ENCODE measurements around the gene MYO6. TPM values are rescaled to one million over a fixed set of nuclear protein-coding genes. Genes with fewer than 3 reads are reported as not detected.

The MYO6 gene
- polyA plus RNA-seq, 6 donors from 2014 or later = 0.05 to 0.16 (median 0.08) TPM; not detected in 3

DNA sequence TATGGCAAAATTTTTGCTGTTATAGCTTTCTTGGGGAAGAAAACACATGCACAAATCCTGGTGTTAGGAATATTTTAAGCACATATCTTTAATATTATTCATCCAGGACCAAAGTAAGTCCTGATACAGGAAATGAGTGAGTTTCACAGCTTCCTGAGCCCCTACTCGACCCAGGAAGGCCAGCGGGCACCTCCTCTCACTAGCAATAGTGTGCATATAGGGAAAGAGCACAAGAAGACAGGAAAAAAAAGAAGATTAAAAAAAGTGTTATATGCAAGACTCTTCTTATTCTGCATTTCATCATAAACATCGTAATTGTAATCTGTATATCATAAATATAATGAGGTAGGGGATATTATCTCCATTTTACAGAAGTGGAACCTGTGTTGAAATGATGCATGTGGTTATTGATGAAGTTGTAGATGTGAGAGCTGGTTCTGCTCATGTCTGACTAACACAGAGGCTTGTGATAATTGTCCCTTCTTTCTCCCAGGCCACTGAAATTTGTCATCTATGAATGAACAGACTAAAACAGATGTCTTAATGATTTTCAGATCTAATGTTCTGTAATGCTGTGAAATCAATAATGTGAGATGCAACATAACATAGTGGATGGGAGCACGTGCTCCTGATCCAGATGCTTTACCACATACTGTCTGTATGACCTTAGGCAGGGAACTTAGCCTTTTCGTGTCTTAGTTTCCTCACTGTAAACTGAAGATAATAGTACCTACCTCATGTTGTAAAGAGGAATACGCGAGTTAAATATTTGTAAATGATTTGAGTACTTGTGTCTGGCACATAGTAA lies 101.2 kb downstream of the MYO6 start:
- Mint-ChIP-seq H3K27me3 (peaks cover 0 to 29% (median 12%) of the 10 kb centered on the region in 3 donors), H3K9me3 (no peaks in the 10 kb centered on the region), H3K4me1 (no peaks in the 10 kb centered on the region), H3K27ac (no peak overlapping the region), H3K4me3 (no peak overlapping the region), H3K36me3 (no peaks in the 10 kb centered on the region)
- DNase-seq (no peak), ATAC-seq (ENCODE audit: low read depth in 2 of 2) (no peak)

DNA sequence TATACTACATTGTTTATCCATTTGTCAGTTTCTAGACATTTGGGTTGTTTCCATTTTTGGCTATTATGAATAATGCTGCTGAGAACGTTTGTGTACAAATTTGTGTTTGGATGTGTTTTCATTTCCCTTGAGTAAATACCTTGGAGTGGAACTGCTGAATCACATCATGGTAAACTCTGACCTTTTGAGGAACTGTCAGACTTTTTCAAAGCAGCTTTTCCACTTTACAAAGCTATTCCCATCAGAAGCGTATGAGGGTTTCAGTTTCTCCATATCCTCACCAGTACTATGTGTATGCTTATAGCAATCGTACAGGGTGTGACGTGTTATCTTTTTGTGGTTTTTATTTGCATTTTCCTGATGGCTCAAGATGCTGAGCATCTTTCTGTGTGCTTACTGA lies 103.7 kb downstream of the MYO6 start:
- Mint-ChIP-seq H3K27me3 (peaks cover 0 to 33% (median 8%) of the 10 kb centered on the region in 3 donors), H3K27ac (no peak overlapping the region), H3K9me3 (no peaks in the 10 kb centered on the region), H3K4me3 (no peak overlapping the region), H3K36me3 (no peaks in the 10 kb centered on the region), H3K4me1 (no peaks in the 10 kb centered on the region)
- DNase-seq = no peak
- ATAC-seq (ENCODE audit: low read depth in 2 of 2) = no peak

DNA sequence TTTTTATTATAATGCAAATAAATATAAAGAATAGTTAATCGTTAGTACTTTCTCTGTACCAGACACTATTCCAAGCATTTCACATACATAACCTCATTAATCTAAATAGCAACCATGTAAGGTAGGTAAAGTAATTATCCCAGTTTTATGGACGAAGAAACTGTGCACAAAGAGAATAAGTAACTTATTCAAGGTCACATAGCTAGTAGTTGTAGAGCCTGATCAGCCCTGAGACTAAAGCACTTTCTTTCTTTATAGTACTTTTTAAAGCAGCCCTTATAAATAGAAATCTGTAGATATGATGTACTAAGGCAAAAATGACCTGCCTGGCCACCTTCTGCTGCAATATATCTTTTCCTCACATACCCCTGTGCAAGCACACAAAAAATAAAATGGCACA lies 104.8 kb downstream of the MYO6 start:
- H3K36me3 Mint-ChIP-seq = no peaks in the 10 kb centered on the region
- H3K27me3 Mint-ChIP-seq = peaks cover 0 to 33% (median 8%) of the 10 kb centered on the region in 3 donors
- no peak for ATAC-seq (ENCODE audit: low read depth in 2 of 2)
- H3K4me1 Mint-ChIP-seq = no peaks in the 10 kb centered on the region
- H3K4me3 Mint-ChIP-seq = no peak overlapping the region
- H3K9me3 Mint-ChIP-seq = no peaks in the 10 kb centered on the region
- DNase-seq = no peak
- no peak overlapping the region for H3K27ac Mint-ChIP-seq

DNA sequence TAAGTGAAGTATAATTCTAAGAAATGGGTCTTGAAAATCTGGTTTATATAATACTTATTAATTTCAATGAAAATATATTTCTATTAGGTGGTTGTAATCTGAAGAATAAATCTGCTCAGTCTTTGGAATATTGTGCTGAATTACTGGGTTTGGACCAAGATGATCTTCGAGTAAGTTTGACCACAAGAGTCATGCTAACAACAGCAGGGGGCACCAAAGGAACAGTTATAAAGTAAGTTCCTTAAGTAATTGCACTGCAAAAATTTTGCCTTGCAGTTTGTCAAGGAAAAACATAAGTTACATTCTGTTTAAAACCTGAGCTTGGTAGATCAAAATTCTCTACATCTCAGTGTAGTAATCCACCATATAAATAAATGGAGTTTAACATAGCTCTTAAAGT lies 106.0 kb downstream of the MYO6 start:
- Mint-ChIP-seq H3K27ac (no peak overlapping the region), H3K4me1 (no peaks in the 10 kb centered on the region), H3K9me3 (no peaks in the 10 kb centered on the region), H3K27me3 (peaks cover 0 to 28% (median 10%) of the 10 kb centered on the region in 3 donors), H3K4me3 (no peak overlapping the region), H3K36me3 (no peaks in the 10 kb centered on the region)
- DNase-seq = no peak
- ATAC-seq (ENCODE audit: low read depth in 2 of 2) = no peak

DNA sequence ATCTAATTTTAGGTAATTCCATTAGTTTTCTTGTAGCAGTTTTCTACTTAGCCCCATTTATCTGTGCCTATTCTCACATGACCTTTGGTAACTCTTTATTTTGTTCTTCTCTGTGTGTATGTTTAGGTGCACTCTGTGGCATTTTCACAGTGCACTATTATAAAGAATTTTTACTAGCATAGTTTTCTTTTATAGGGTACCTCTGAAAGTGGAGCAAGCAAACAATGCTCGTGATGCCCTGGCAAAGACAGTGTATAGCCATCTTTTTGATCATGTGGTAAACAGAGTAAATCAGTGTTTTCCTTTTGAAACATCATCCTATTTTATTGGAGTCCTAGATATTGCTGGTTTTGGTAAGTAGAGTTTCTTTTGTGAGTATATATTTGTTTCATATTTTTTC lies 107.9 kb downstream of the MYO6 start:
- no peak overlapping the region for H3K27ac Mint-ChIP-seq
- no peak overlapping the region for H3K4me3 Mint-ChIP-seq
- no peaks in the 10 kb centered on the region for H3K36me3 Mint-ChIP-seq
- H3K9me3 Mint-ChIP-seq = no peaks in the 10 kb centered on the region
- no peaks in the 10 kb centered on the region for H3K4me1 Mint-ChIP-seq
- peaks cover 0 to 38% (median 6%) of the 10 kb centered on the region in 3 donors for H3K27me3 Mint-ChIP-seq
- no peak for ATAC-seq (ENCODE audit: low read depth in 2 of 2)
- DNase-seq = no peak

DNA sequence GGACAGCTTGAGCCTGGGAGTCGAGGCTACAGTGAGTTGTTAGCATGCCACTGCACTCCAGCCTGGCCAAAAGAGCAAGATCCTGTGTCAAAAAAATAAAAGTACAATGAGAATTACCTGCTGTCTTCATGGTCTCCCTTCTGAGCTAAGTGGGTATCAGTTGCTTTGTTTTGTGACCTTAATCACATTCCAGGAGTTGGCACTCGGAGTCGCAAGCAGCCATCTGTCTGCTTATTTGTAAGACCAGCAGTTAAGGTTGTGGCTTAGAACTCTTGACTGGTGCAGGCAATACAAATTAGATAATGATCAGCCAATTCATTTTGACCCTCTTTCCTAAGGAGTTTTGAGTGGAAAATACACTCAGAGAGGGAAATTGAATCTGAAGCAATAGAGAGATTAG lies 114.0 kb downstream of the MYO6 start:
- Mint-ChIP-seq H3K9me3 (no peaks in the 10 kb centered on the region), H3K27me3 (peaks cover 0 to 22% (median 17%) of the 10 kb centered on the region in 3 donors), H3K27ac (no peak overlapping the region), H3K4me3 (no peak overlapping the region), H3K4me1 (no peaks in the 10 kb centered on the region), H3K36me3 (no peaks in the 10 kb centered on the region)
- ATAC-seq (ENCODE audit: low read depth in 2 of 2) = no peak
- DNase-seq = no peak

DNA sequence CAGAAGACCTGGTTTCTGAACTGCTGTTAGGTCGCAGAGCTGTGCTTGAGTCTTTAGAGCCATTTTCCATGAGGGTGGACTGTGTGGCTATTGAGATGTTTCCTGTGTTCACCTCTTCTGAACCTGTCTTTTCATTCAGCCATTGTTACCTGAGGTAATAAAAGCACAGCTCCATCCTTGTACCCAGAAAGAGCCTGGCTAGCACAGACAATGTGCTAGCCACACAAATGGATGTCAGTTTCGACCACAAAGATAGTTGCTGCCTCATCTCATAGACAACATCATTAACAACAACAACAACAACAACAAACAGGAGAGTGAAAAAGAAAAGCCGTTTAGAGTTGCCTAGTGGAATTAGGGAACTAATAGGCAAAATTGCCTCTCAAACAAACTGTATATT lies 114.7 kb downstream of the MYO6 start:
- Mint-ChIP-seq H3K27me3 (peaks cover 0 to 22% (median 17%) of the 10 kb centered on the region in 3 donors), H3K36me3 (no peaks in the 10 kb centered on the region), H3K4me3 (no peak overlapping the region), H3K4me1 (no peaks in the 10 kb centered on the region), H3K27ac (no peak overlapping the region), H3K9me3 (no peaks in the 10 kb centered on the region)
- DNase-seq (no peak), ATAC-seq (ENCODE audit: low read depth in 2 of 2) (no peak)

DNA sequence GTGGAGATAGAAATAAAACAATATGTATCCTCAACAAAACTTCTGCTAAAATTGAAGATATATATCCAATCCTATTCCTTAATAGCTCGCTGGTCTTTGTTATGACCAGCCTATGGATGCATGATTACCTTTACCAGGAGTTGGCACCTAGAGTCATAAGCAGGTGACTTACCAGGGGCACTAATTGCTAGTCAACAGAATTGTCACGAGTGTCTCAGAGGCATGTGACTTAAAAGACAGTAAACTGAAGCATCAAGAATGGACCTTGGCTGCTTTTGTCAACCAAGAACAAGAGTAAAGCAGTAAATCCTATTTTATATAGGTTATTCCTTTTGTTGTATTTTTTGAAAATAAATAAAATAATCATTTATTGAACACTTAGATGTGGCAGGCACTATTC lies 115.4 kb downstream of the MYO6 start:
- H3K27ac Mint-ChIP-seq = no peak overlapping the region
- ATAC-seq (ENCODE audit: low read depth in 2 of 2) = no peak

DNA sequence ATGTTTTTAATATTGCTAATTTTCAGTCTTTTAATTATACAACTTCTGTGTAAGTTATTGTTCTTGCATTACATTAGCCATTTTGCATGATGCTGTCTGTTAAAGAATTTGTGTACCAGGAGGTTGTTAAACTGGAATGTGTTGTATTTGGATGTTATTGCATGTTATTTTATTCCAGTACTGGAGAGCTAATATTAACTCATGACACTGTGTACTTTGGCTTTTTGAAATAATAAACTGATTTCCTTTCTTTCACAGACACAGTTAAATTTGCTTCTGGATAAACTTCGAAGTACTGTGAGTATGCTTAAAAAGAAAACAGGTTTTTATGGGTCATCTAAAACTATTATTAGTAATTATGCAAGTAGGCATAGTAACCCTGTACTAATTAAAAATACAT lies 121.3 kb downstream of the MYO6 start:
- H3K9me3 Mint-ChIP-seq = no peaks in the 10 kb centered on the region
- H3K27ac Mint-ChIP-seq = no peak overlapping the region
- H3K27me3 Mint-ChIP-seq = peaks cover 0 to 14% (median 4%) of the 10 kb centered on the region in 3 donors
- H3K4me1 Mint-ChIP-seq = no peaks in the 10 kb centered on the region
- H3K36me3 Mint-ChIP-seq = no peaks in the 10 kb centered on the region
- no peak for ATAC-seq (ENCODE audit: low read depth in 2 of 2)
- no peak for DNase-seq
- no peak overlapping the region for H3K4me3 Mint-ChIP-seq

More for the DNA sequence above, 115.4 kb downstream of the MYO6 start:
- H3K27me3 Mint-ChIP-seq = peaks cover 0 to 22% (median 17%) of the 10 kb centered on the region in 3 donors
- no peak overlapping the region for H3K4me3 Mint-ChIP-seq
- DNase-seq = no peak
- H3K36me3 Mint-ChIP-seq = no peaks in the 10 kb centered on the region
- no peaks in the 10 kb centered on the region for H3K9me3 Mint-ChIP-seq
- no peaks in the 10 kb centered on the region for H3K4me1 Mint-ChIP-seq

DNA sequence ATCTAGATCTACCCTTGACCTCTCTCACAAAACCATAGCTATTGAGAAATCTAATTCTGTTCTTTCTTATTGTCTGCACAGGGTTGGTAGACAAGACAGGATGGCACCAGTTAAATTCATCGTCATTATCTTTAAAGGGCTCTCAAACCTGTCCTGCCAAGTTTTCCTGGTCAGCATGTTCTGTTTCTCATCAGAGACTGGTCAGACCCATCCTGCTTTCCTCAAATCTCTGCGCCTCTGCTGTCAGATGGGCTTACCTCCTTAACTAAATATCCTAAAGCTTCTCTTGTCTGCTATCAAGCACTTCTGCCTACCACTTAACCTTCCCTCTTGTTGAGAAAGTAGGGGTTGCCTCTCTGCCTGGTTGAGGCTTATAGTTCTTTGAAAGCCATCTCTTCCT lies 125.2 kb downstream of the MYO6 start:
- DNase-seq (no peak), ATAC-seq (ENCODE audit: low read depth in 2 of 2) (no peak)
- H3K4me1 Mint-ChIP-seq = no peaks in the 10 kb centered on the region
- no peaks in the 10 kb centered on the region for H3K36me3 Mint-ChIP-seq
- no peaks in the 10 kb centered on the region for H3K9me3 Mint-ChIP-seq
- peaks cover 0 to 4% (median 0%) of the 10 kb centered on the region in 3 donors for H3K27me3 Mint-ChIP-seq
- no peak overlapping the region for H3K27ac Mint-ChIP-seq
- H3K4me3 Mint-ChIP-seq = no peak overlapping the region

DNA sequence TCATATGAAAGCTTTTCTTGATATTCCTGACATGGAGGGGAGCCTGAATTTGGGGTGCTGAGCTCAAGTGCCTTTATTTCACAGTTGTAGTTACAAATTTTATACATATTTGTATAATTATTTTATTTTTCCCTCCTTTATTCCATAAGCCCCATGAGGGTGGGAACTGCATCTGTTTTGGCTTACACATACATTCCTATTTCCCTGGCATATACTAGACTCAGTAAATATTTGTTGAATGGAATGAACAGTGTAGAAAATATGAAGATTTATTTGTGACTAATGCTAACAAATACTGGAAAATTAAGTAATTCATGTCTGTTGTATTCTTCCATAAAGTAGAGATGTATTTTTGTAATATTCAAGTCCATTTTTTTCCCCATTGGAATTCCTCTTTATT lies 127.1 kb downstream of the MYO6 start:
- H3K4me3 Mint-ChIP-seq = no peak overlapping the region
- peak overlapping the region in 1 of 6 donors; percentile 29 for H3K27ac Mint-ChIP-seq
- H3K36me3 Mint-ChIP-seq = no peaks in the 10 kb centered on the region
- H3K4me1 Mint-ChIP-seq = no peaks in the 10 kb centered on the region
- H3K9me3 Mint-ChIP-seq = no peaks in the 10 kb centered on the region
- ATAC-seq (ENCODE audit: low read depth in 2 of 2) (no peak), DNase-seq (no peak)
- H3K27me3 Mint-ChIP-seq = peaks cover 0 to 4% (median 0%) of the 10 kb centered on the region in 3 donors

DNA sequence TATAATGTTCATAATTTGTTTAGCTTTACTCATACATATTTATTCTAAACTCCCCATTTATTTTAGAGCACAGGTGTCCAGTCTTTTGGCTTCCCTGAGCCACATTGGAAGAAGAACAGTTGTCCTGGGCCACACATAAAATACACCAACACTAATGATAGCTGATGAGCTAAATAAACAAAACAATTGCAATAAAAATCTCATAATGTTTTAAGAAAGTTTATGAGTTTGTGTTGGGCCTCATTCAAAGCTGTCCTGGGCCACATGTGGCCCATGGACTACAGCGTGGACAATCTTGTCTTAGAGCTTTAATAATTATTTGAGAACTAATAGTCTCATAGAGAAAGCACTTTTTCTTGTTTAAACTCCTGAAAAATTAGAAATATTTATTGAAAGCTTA lies 131.3 kb downstream of the MYO6 start:
- DNase-seq = no peak
- Mint-ChIP-seq H3K4me1 (no peaks in the 10 kb centered on the region), H3K9me3 (no peaks in the 10 kb centered on the region), H3K36me3 (no peaks in the 10 kb centered on the region), H3K4me3 (no peak overlapping the region), H3K27ac (no peak overlapping the region), H3K27me3 (peaks cover 0 to 8% (median 6%) of the 10 kb centered on the region in 3 donors)
- ATAC-seq (ENCODE audit: low read depth in 2 of 2) = no peak

DNA sequence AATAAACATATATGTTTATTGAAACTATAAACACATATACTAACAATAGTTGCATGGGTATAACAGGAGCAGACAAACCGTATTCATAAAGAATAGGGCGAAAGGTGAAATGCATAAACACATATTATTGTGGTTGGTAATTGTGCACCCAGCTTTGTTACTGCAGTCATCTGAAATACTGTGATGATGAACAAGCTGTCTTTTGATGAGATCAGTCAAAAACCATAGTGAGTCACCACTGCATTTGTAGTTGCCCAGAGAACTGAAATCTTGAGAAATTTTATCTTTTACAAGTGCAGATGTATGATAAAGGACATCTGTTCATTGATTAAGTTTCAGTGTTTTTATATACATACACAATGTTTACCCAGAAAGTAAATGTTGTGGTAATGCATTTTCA lies 133.7 kb downstream of the MYO6 start:
- peaks cover 0 to 8% (median 6%) of the 10 kb centered on the region in 3 donors for H3K27me3 Mint-ChIP-seq
- DNase-seq = no peak
- H3K9me3 Mint-ChIP-seq = no peaks in the 10 kb centered on the region
- H3K4me1 Mint-ChIP-seq = no peaks in the 10 kb centered on the region
- no peak overlapping the region for H3K27ac Mint-ChIP-seq
- ATAC-seq (ENCODE audit: low read depth in 2 of 2) = no peak
- H3K4me3 Mint-ChIP-seq = no peak overlapping the region
- H3K36me3 Mint-ChIP-seq = no peaks in the 10 kb centered on the region

DNA sequence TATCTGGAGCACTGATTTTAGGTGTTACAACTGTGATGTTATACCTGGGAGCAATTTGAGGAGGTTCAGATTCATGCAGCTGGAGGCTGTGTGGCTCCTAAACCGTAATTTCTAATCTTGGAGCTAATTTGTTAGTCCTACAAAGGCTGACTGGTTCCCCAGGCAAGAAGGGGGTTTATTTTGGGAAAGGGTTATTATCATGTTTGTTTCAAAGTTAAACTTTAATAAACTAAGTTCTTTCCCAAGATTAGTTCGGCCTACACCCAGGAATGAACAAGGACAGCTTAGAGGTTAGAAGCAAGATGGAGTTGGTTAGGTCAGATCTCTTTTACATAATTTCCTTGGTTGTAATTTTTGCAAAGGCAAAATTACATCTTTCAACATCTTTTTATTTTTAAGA lies 135.8 kb downstream of the MYO6 start:
- no peaks in the 10 kb centered on the region for H3K4me1 Mint-ChIP-seq
- H3K27ac Mint-ChIP-seq = no peak overlapping the region

More for the DNA sequence above, 135.8 kb downstream of the MYO6 start:
- H3K4me3 Mint-ChIP-seq = no peak overlapping the region
- ATAC-seq (ENCODE audit: low read depth in 2 of 2) = no peak
- DNase-seq = no peak
- H3K27me3 Mint-ChIP-seq = peaks cover 0 to 8% (median 6%) of the 10 kb centered on the region in 3 donors
- H3K36me3 Mint-ChIP-seq = no peaks in the 10 kb centered on the region
- H3K9me3 Mint-ChIP-seq = no peaks in the 10 kb centered on the region
